Measurements from ENCODE around the gene PLXNA1. TPM values are rescaled to one million over a fixed set of nuclear protein-coding genes. Genes with fewer than 3 reads are reported as not detected.

Gene PLXNA1
- total RNA-seq, 1 experiment from 2014 or later: 44.0 TPM

DNA sequence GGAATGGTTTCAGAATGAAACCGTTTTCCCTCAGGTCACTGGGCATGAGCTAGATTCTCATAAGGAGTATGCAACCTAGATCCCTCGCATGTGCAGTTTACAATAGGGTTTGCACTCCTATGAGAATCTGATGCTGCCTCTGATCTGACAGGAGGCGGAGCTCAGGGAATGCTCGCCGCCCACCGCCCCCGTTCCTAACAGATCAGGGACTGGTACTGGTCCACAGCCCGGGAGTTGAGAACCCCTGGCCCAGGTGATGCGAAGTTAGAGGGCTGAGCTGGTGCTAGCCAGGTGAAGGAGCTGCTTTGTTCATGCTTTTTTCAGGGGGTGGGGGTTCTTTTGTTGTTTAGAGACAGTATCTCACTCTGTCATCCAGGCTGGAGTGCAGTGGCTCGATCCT, 15.5 kb upstream of the PLXNA1 start:
- DNase-seq (ENCODE audit: low read depth): no peak

DNA sequence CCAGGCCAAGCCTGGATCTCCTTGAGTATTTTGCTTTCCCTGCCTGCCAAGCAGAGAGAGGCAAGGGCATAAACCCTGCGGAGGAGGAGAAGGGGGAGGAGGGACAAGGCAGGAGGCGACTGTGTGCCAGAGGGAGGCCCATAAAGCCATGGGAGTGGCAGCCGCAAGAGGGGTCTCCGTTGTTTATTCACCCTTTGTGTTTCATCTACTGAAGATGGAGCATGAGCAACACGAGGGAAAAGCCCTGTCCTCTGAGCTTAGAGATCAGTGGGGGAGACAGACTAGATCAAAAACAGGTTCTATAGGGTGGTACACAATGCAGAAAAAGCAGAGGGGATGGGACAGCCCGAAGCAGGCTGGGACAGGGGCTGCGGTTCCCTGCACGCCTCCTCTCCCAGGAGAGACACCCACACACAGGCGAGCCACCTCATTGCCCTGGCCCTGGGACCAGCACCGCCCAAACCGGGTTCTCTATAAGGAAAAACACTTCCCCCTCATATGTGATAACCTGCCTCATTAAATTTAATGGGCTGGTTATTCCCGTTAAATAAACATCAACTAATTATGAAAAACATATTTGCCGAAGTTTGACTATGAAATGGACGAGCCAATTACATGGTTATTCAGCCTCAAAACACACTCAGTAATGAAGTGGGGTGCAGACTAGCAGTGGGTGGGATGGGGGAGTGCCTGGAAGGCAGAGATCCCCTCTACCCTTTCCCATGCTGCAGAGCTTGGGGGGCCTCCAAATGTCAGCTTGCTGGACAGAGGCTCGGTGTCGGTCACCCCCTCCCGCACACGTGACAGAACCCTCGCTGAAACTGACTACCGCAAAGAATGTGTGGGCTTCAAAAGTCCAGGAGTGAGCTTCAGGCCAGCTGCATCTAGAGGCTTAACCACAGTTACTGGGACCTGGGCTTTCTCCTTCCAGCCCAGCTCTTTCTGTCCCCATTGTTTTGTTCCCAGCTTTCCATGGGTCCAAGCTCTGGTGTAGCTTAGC, 14.2 kb upstream of the PLXNA1 start:
- DNase-seq (ENCODE audit: low read depth): no peak

DNA sequence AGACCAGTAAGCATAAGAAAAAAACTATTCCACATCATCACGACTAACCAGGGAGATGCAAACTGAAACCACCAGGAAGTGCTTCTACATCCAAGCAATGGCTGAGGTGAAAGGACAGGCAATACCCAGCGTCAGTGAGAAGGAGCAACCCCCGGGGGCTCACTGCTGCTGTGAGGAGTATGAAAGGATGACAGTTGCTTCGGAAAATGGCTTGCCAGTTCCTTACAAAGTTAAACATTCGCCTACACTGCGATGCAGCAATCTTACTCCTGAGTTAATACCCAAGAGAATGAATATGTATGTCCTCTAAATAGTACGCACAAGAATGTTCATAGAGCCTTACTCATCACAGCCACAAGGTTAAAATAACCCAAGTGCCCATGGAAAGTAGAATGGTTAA, 13.3 kb upstream of the PLXNA1 start:
- DNase-seq (ENCODE audit: low read depth): peak; percentile 39

DNA sequence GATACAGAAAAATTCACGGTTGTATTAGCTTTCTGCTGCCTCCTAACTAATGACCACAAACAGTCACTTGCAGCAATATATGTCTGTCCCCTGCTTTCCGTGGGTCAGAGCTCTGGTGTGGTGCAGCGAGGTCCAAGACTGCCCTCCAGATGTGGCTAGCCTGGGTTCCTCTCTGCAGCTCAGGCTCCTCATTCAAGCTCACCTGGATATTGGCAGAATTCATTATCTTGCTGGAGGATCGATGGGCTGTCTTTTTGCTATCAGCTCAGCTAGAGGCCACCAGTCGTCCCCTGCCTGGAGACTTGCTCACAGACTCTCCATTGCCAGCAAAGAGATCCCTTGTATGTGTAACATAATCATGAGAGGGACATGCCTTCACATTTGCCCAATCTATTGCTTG, 12.8 kb upstream of the PLXNA1 start:
- DNase-seq (ENCODE audit: low read depth): no peak

DNA sequence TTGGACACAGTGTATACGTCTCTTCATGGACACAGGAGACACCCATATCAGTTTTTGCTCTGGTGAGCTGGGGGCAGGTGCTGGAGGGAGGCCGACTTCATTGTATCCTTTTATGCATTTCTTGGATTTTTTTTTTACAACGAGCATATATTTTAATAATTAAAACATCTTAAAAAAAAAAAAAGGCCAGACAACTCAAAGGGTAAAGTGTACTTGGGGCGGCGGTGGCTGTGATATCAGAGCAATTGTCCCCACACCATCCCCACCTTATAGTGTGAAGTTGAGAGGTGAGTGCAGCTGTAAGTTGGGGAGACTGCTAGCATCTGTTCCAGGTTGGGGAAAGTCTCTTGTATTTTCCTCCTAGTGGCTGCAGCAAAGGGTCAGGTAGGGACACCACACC, 12.0 kb upstream of the PLXNA1 start:
- DNase-seq (ENCODE audit: low read depth): no peak

DNA sequence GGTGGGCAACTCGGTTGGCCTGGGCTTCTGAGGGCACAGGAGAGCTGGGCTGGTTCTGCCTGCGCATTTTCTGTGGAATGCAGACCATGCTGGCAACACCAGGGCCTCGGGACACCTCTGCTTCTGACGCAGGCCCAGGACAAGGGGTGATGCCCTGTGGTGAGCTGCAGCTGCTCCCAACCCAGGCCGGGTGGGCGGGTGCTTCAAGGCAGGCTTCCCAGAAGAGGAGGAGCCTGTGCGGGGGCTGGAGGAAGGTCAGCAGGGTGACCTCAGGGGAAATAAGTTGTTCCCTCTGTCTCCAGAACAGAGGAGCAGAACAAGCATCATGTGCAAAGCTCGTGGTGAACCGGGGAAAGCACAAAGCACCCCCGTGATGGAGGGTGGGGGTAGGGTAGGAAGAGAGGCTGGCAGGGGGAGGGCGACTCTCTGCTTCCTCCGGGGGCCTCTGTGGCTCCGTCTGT, 11.0 kb upstream of the PLXNA1 start:
- peak; percentile 84 for DNase-seq (ENCODE audit: low read depth)

DNA sequence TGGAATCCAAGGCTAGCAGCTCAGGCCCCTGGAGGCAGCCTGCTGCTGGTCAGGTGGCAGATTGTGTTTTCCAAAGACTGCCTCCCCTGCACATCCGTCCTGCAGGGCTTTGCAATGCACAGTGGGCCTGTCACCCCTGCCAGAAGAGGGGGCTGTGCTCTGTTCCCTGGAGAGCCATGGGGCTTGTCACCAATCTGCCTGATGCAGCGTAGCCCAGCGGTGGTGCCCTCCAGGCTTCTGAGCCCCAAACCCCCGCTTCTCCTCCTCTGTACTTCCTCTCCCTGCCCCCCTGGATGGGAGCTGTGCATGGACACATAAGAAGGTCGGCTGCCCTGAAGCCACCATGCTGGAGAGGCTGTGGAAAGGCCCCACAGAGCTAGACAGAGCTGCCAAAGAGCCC, 10.0 kb upstream of the PLXNA1 start:
- DNase-seq (ENCODE audit: low read depth): no peak

DNA sequence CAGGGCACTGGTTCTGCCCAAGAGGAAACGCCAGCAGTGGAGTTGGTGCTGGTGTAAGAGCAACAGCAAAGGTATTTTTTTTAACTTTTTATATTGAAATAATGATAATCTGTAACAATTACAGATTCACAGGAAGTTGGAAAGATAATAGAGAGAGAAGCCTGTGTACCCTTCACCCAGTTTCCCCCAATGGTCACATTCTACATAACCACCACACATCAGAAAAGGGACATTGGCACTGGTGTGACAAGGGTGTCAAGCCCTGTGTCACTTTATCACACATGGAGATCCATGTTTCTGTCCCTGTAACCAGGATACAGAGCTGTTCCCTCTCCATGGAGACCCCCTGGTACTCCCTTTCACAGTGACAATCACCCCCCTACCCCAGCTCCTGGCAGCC, 9.1 kb upstream of the PLXNA1 start:
- DNase-seq (ENCODE audit: low read depth): no peak

DNA sequence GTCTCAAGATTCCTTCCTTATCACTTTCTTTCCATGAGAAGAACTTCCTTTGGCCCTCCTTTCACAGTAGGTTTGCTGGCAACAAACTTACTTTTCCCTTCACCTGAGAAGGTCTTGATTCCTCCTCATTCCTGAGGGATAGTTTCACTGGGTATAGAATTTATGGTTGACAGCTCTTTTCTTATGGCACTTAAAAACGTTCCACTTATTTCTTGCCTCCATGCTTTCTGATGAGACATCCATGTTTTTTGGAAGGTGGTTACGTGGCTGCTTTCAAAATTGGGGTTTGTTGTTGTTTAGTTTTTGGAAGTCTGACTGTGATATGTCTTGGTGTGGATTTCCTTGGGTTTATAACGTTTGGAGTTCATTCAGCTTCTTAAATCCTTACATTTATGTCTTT, 8.2 kb upstream of the PLXNA1 start:
- DNase-seq (ENCODE audit: low read depth): no peak

DNA sequence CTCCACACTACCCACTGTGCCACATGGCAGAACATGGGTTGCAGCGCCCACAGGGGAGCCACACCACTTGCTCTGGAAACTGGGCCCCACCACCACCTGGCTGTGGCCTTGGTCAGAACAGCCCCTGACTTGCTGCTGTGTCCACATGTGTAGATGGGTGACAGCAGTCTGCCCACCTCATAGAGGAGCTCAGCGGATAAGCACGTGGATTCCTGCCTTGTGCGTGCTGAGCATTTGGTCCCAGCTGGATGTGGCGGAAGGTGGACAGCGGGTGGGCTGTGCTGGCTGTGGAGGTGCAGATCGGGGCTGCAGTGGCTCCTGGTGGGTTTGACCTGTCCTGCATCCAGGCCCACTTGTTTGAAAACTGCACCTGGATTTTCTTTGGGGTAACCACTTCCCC, 6.0 kb upstream of the PLXNA1 start:
- no peak for DNase-seq (ENCODE audit: low read depth)

DNA sequence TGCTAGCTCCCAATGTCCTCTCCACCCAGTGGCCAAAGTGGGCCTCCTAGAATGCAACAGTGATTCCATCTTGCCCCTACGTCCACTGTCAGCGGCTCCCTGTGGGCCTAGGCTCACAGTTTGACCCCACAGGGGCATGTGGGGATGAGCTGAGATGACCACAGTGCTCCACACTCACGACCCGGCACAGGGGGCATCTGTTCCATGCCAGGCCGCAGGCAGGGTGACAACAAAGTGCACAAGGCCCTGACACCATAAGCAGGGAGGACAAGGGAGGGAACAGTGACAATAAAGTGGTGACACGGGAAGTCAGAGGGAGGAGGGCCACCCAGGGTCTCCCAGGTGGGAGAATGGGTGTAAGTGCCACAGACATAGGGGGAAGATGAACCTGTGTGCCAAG, 5.1 kb upstream of the PLXNA1 start:
- no peak for DNase-seq (ENCODE audit: low read depth)

DNA sequence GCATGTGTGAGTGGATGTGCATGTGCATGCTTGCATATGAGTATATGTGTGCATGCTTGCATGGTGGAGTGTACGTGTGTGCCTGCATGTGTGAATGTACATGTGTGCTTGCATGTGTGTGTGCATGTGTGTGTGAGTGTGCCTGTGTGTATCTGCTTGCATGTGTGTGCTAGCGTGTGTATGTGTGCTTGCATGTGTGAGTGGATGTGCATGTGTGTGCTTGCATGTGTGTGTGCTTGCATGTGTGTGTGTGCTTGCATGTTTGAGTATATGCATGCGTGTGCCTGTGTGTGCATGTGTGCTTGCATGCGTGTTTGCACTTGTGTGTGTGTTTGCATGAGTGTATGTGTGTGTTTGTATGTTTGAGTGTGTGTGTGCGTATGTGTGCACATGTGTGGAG, 4.6 kb upstream of the PLXNA1 start:
- DNase-seq (ENCODE audit: low read depth): no peak

DNA sequence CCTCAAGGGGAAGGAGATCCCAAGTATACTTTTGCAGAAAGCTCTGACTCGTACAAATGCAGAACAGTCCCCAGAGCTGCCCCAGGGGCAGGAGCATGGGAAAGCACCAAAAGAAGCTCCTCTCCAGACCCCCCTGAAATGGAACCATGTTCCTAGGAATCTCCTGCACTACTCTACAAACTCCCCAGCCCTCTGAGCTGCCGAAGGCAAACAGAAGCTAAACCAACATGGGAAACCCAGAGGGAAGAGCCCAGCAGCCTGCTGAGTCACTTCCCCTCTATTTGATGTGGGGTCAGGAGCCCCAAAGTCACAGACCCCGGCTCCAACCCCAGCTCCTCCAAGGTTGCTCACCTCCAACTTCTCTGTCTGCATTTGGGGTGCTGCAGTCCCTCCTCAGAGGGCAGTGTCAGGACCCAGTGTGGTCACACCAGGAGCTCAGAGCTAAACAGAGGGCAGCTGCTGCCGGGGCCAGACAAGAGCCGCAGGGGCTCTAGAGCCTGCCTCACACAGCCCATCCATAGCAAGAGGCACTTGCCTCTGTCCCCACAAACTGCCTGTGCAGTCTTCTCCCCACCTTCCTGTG, 3.8 kb upstream of the PLXNA1 start:
- peak; percentile 59 for DNase-seq (ENCODE audit: low read depth)

DNA sequence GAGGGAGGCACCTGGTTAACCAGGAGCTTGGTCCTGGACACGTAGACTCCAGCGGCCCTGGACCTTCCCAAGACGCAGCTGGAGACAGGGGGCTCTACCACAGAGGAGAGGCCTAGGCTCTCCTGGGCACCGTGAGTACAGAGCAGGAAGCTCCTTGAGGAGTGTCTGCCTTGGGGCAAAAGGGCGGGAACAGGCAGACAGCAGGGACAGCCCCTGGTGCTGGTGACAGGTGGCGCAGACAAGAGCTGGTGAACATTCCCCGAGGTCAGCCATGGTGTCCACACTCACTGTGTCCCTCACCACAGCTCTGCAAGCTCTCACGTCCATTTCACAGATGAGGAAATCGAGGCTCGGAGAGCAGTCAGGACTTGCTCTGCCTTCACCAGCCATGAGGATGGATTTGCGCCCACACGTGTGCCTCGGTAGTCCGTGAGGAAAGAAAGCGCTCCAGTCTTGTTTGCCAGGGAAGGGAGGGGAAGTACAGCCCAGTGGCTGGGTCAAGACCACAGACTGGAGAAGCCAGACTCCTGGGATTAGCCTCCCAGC, 2.6 kb upstream of the PLXNA1 start:
- DNase-seq (ENCODE audit: low read depth): no peak

DNA sequence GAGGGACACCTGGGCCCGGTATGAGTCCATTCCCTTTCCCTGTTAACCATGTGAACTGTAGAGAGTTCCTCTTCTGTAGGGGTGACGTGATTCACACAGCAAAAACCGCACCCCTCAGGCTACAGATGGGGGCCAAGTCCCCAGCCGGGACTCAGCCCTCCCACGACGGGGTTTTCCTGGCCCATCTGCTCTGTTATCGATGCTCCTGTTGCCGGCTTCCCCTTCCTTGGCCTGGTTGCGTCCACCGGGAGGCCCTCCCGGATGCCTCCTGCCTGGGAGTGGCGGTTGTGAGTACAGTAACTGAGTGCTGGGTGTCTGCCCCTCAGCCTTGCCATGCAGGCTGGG, 817 bp upstream of the PLXNA1 start:
- DNase-seq (ENCODE audit: low read depth): peak; percentile 91

DNA sequence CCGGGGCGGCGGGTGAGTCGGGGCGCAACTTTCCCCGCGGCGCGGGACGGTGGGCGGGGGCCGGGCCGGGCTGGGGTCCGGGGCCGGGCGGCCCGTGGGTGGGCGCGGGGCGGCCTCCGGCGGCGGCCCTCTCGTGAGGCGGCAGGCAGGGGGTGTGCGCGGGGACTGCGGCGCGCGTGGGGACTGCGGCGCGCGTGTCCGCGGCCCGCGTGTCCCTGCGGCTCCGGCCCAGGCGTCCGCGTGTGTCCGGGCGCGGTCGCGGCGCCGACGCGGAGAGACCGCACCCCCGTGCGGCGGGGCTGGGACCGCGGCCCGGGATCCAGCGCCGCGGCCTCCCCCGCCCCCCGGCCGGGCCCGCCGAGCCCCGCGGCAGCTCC, 349 bp downstream of the PLXNA1 start:
- no peak for DNase-seq (ENCODE audit: low read depth)

DNA sequence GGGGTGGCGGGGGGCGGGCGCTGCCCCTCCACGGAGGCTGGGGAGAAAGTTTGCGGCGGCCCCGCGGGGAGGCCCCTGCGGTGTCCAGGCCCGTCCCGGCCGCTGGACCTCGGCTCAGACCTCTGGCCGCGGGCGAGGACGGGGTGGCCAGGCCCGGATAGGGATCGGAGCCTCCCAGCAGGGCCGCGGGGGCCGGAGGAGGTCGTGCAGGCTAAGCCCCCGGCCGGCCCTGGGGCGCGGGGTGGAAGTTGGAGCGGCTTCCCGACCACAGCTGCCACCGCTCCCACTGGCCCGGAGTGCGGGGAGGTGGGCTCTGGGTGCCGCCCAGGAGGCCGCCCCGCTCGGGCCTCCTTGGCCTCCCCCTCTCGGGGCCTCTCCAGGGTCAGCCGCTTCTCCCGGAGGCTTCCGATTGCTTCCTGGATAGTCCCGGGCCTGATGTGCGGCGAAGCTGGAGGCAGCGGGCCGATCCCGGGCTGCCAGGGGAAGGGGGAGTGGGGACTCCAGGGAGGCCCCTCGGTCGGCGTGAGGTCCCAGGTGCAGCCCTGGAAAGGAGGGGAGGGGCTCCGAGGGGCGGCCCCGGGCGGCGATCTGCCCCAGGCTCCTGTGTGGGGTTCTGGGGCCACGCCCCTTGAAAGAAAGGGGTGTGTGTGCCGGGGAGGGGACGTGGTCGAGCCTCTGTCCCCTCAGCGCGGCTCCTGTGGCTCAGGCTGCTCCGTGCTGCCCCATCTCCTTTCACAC, 907 bp downstream of the PLXNA1 start:
- DNase-seq (ENCODE audit: low read depth): peak; percentile 36

DNA sequence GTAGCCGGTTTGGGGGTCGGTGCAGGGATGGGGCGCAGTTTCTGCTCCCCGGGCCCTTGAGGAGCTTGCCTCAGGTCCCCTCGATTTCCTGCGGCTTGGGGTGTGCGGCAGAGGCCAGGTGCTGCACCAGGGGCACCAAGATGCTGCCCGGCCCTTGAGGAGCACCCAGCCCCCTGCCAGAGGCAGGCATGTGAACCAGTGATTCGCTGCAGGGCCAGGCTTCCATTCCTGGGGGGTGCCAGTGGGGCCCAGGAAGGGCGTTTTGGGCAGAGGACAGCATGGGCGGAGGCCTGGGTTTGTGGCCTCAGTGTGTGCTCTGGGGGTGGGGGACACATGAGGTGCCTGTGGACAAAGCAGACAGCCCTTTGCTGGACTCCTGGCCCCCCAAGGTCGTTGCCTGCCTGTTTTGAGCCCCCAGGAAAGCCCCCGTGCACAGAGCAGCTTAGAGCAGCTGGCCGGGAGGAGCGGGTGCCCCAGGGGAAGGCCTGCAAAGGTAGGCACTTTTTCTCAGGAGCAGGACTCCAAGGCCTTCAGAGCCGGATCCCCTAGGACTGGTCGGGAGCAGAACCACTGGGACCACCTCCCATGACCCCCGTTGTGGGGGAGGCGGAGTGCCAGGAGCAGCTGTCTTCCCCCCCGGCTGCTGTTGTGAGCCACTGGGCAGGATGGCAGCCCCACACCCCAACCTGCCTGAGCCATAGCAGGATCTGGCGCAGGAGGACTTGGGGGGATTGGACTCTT, 1.6 kb downstream of the PLXNA1 start:
- no peak for DNase-seq (ENCODE audit: low read depth)

DNA sequence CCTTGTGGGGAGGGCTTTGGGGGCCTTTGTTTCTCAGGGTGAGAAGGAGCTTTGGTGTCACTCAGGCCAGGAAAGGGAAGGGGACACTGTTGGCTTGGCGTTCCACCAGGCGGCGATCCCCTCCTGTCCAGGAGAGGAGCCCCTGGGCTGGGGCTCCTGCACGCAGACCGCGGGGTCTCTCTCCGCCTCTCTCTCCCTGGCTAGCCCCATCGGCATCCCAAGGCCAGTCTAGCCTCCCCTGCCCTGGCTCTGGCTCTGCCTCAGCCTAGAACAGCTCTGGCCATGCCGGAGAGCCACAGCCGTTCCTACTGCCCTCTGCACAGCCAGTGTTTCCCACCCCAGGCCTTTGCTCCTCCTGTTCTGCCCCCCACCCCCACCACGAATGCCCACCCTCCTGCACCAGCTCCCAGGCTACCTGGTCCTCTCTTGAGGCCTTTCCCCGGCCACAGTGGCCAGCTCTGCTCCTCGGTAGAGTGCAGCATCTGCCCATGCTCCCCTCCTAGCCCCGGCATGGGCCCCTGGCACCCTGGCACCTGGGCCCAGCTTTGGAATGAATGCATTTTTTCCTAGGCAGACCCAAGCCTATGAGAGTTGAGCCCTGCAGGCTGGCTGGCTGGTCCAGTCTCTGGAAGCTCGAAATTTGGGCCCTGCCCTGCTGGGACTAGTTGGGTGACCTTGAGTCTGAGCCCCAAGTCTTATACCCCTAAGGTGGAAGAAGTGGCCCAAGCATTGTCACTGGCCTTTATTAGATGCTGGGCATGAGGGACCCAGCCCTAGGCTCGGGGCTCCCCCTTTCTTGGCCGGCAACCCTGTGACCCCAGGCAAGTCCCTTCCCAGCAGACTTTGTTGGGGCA, 2.4 kb downstream of the PLXNA1 start:
- no peak for DNase-seq (ENCODE audit: low read depth)

DNA sequence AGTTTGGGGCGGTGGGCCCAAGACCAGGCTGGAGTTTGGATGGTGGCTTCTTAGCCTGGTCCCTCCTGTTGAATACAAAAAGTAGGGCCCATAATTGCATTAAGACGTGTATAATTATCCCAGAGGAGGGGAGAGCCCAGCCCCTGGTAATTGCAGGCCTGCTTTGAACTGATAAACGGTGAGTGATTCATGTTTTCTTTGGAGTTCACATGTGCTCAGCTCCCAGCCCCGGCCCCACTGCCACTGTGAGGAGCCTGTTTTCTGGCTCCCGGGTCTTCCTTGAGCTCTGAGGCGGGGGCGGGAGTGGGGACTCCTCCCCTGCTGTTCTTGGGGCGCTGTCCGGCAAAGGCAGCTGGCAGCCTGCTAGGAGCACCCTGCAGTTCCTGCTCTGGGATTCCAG, 3.1 kb downstream of the PLXNA1 start:
- DNase-seq (ENCODE audit: low read depth): peak; percentile 40

DNA sequence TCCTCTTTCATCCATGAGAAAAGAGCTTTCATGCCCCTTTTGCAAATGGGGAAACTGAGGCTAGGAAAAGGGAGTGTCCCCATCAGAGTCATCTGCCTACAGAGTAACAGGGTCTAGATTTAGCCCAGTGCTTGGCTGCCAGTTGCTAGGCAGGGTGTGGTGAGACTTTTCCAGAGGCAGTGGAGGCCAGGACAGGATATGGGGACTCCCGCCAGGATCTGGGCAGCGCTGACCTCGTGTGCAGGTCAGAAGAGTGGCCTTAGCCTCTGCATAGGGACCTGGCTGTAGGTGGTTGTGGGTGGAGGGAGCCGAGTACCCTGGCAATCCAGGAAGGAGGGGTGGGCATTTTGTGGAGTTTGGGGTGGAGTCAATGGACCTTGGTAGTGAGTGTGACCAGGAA, 4.2 kb downstream of the PLXNA1 start:
- DNase-seq (ENCODE audit: low read depth): no peak

Measured in RPMI7951 (cell line).